ENCODE measurements around the gene OSBPL2.
A peak's percentile ranks its signal among the peaks of the same experiment; 100 is the strongest.

Gene OSBPL2

DNA sequence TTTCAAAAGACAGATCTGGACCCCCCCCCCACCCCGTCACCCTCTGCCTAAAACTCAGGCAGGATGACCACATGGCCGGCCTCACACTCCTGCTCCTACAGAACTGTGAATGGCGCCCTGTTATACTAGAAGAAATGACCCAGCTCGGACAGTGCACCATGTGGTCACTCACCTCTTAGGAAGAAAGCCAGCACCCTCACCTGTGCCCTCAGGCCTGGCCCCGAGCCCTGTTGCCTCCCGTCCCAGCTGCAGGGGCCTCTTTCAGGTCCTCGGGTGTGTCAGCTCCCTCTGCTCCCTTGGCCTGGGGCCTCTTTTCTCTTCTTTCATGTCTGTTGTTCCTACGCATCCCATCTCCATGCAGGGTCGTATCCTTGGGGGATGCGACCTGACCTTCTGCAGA lies 23.7 kb downstream of the OSBPL2 start:
- no peak for DNase-seq

DNA sequence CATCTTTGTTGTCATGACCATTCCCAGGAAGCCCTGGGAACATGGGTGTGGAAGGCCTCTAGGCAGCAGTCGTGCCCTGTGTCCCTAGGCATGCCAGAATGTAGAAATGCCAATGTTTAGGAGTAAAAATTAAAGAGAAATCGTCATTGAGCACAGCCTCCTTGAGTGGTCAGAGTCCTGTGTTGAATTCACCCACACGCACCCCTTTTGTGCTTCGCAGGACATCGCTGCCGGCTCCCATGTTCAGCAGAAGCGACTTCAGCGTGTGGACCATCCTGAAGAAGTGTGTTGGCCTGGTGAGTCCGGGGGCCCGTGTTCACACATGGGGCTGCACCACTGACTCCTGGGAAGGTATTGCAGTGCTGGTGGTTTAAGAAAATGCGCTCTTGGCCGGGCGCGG lies 25.1 kb downstream of the OSBPL2 start:
- no peak for DNase-seq

DNA sequence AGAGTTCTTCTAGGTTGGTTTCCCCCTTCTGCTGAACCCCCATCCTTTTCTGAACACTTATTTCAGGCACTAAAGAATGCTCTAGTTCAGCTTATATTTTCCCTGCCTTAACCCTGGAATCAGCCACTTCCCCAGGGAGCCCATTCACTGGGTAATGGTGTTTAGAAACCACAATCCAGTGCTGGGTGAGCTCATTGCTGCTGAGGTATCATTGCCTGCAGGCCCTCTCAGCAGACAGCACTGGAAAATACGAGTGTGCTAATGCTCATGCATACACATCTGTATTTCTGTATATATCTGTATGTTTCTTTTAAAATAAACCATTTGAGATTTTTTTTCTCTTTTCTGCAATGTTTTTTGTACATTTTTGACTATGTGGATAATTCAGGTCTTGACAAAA lies 27.0 kb downstream of the OSBPL2 start:
- no peak for DNase-seq

DNA sequence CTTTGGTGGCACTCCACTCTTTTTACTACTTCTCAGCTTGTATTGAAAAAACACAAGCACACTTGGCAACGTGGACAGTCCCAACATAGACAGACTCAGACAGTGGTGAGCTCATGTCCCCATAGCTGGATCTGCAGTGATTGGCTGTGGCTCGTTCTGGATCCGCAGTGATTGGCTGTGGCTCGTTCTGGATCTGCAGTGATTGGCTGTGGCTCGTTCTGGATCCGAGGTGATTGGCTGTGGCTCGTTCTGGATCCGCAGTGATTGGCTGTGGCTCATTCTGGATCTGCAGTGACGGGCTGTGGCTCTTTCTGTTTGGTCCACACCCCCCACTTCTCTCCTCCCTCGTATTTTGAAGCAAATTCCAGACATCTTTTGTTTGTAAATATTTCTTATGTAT lies 28.0 kb downstream of the OSBPL2 start:
- peak; percentile 11 to 13 for DNase-seq

DNA sequence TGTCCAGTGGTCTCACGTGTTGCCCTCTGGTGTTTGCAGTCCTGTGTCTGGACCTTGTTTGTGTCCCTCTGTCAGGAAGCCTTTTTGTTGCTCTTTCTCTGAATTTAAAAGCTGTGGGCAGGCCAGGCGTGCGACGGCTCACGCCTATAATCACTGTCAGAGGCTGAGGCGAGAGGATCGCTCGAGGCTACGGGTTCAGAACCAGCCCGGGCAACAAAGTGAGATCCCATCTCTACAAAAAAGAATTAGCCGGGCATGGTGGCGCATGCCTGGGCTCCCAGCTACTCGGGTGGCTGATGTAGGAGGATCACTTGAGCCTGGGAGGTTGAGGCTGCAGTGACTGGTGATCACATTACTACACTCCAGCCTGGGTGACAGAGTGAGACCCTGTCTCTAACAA lies 28.5 kb downstream of the OSBPL2 start:
- DNase-seq: no peak

DNA sequence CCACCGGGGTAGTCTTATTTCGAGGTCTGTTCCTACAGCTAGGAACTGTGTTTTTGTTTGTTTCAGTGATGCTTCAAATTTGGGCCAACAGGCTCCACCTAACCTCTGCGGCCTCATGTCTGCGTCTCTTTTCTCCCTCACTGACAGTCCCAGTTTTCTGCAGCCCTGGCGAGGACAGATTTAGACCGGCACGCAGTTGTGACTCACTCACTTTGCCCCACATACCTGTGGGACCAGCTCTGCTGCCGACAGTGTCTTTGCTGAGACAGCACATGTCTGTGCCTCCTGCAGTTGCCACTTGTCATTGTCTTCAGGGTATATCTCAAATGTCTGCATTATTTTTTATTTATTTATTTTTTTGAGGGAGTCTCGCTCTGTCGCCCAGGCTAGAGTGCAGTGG lies 29.2 kb downstream of the OSBPL2 start:
- DNase-seq: no peak

DNA sequence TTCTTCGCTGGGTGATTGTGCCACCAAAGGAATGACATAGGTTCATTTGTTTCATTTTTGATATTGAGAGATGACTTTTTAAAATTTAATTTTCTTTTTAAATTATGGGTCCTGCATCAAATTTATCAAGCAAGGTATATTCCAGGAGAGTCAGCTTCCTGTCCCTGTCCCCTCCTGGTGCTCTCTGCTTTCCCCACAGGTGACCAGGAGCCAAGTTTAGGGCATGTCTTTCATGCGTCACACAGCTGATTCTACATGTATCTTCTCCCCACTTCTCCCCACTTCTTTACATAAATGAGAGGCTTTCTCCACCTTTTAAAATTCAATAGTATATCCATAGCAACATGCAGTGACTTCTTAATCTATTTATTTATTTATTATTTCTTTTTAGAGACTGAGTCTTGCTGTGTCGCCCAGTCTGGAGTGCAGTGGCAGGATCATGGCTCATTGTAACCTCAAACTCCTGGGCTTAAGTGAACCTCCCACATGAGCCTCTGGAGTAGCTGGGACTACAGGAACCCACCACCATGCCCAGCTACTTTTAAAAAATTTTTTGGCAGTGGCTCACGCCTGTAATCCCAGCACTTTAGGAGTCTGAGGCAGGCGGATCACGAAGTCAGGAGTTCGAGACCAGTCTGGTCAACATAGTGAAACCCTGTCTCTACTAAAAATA lies 30.0 kb downstream of the OSBPL2 start:
- no peak for DNase-seq

DNA sequence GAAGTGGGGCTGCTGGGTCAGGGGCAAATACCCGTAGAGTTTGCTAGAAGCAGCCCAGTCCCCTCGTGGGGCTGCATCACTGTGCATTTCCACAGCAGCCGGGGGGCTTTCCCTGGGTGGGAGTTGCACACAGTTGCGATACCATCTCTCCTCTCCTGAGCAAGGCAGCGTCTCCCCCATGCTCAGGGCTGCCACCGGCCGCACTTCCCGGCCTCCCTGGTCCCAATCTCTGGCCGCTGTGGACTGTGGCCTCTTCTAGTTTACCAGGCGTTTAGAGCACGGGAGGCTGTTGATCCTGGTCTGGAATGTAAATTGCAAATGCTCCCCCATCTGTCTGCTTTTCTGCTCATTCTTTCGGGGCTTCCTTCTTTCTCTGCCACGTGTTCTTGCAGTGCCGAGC lies 31.1 kb downstream of the OSBPL2 start:
- no peak for DNase-seq

DNA sequence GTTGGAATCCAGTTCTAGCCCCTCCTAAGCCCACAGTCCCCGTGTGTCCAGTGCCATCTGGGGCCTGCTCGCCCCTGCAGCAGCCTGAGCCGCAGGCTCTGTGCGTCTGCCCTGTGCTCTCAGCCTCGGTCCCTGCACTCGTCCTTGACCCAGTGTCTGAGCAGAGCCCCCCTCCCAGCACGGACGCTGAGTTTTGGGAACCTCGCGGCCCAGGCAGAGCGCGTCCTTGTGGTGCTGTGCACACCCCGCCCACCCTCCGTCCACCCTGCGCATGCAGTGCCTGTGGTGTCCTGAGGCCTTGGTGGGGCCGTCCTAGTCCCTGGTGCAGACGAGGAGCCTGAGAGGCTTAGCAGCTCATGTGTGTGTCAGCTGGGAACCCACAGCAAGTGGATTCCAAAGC lies 31.6 kb downstream of the OSBPL2 start:
- DNase-seq: no peak

DNA sequence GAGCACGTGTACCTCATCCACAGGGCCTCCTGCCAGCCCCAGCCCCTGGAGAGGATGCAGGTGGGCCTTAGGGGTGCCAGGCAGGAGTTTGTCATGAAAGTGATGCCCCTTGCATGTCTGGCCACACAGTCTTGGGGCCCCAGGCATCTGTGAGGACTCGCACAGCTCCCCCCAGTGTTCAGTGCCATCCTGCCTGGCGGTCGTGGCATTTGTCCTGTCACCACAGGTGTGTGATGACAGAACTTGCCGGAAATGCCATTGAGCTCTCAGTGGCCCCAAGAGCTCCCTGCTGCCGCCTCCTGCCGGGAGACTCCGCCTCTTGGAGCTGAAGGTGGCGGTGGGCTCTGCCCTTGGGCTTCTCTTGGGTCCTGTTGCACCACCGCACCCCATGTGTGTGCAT lies 33.9 kb downstream of the OSBPL2 start:
- no peak for DNase-seq

DNA sequence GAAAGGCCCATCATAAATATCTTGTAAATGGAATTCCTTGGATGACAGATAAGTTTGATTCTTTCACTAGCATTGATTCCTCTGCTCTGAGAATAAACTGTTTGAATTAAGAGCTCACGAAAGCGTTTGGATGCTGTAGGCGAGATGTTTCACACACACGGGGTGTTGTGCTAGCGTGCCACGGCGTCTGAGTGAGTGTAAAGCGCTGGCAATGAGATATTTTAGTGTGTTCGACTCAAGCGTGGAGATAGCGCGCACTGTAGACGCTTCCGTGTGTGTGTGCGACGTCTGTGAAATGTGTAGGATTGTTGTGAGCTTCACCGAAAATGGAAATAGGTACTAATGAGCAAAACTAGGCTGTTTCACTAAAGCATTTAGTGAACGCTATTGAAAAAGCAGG lies 35.1 kb downstream of the OSBPL2 start:
- DNase-seq: no peak

DNA sequence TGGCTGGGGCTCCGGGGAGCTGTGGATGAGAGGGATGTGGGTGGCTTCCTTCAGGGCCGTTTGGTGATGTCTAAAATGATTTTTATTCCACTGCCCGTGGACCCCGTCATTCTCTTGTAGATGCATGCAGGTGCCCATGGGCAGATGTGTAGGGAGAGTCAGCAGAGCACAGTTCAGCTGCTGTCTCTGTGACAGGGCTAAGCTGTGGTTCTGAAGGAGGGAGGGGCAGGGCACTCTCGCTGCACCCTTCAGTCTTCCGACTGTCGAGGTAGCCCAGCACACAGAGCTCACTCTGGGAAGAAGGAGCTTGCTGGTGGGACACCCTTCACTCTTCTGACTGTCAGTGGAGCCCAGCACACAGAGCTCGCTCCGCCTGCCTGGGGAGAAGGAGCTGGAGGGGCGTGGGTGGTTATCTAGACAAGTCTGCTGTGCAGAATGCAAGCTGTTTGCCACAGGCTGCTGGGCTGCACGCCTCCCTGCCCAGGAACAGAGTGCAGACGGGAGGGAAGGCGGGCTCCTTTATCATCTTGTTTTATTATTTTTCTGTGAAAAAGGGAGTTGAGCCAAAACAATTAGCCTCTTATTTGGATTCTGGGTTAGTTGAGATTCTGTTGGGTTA lies 36.1 kb downstream of the OSBPL2 start:
- DNase-seq: no peak

DNA sequence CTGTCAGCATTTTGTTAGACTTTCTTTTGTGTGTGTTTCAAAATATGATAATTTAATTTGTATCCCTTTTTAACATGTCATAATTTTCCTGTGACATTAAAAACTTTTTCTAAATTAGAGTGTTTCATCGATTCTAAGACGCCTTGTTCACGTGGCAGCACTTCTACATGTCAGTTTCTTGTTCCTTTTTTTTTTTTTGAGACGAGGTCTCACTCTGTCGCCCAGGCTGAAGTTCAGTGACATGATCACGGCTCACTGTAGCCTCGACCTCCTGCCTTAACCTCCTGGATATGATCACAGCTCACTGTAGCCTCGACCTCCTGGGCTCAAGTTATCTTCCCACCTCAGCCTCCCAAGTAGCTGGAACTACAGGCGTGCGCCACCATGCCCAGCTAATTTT lies 36.9 kb downstream of the OSBPL2 start:
- no peak for DNase-seq

DNA sequence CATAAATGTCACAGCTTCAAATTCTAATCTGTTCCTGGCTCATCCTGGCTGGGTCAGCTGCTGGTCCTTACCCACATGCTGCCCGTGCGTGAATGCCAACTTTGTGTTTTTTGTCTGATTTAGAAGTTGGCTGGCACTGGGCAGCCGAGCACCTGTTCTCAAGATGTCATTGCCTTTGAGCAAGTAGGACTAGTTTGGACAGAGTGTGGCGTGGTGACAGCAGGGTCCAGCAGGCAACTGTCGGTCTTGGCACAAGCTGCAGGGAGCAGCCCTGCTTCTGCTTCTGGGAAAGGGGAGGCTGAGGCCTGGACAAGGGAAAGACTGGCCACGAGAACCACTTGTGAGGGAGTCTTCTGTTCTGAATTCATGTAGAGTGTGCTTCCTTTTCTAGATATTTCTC lies 38.1 kb downstream of the OSBPL2 start:
- no peak for DNase-seq

DNA sequence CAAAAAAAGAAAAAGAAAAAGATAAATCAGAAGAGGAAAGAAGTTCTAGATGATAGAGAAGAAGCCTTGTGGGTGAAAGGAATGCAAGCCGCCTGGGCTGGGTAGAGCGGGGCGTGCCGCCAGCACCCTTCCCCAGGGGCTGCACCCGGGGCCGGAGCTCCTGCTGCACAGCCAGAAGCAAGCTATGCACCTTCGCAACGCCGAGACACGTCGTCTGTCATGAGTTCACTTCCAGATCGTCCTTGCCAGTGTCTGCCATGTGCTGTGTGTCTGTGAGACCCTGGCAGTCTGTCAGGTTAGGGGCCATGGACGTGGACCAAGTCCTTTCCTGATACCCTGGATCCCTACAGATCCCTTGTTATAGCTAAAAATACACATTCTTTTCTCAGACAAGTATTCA lies 38.9 kb downstream of the OSBPL2 start:
- DNase-seq: no peak

DNA sequence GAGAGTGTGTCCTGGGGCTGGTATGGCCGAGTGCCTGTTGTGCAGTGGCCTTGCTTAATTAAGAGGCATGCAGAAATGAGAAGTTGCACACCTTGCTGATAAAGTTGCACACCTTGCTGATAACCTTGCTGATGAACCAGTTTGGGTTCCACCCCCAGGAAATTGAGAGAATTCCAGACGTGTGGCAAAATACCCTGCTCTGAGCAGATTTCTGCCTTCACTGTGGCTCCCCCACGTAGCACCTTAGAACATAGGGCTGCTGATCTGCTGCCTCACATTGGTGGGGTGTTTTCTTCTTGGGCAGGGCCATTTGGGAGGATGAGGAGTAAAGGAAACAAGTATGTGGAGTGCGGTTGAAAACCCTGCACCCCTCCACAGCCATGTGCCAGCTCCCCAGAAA lies 42.0 kb downstream of the OSBPL2 start:
- no peak for DNase-seq

DNA sequence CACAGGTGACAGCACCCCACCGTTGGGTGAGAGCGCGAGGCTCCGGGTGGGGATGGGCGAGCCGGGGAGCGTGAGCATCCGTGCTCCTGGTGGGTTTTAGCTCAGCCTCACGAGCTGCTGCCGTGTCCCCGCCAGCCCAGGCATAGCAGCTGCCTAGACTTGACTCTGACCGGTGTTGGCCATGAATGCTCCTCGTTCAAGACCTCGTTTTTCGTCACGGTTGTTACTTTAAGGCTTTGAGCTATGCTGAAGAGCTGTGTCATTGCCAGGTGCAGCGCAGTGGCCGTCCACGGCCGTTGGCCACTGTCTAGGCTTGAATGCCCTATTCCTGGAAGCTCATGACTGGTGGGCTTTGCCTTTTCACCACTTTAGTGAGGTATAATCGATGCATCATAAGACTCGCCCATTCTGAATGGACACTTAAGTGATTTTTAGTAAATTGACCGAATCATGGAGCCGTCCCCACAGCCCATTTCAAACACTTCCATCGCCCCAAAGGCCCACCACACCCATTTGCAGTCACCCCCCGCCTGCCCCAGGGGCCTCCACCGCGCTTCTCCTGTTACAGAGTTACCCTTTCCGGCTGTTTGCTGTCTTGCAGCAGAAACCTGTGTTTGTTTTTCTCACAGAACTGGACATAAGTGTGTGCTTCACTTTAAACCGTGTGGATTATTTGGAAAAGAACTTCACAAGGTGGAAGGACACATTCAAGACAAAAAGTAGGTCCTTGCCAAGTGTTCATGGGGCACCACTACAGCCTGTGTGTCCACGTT lies 43.0 kb downstream of the OSBPL2 start:
- no peak for DNase-seq

DNA sequence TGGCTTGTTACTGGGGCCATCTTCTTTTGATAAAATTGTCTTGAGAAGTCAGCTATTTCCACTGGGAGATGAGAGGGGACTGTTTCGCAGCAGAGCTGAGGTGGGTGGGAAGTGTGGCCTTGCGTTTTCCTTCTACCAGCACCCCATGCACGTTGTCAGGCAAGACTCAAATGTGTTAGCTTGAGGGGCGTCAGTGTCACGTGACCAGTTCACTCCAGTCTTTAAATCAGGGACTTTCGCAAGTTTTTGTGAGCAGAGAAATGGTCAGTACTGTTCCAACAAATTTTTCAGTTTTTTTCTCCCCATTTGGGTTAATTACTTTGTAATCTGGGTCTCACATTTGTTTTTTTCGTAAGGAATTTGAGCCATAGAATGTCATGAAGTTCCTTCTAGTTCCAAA lies 43.8 kb downstream of the OSBPL2 start:
- DNase-seq: no peak

DNA sequence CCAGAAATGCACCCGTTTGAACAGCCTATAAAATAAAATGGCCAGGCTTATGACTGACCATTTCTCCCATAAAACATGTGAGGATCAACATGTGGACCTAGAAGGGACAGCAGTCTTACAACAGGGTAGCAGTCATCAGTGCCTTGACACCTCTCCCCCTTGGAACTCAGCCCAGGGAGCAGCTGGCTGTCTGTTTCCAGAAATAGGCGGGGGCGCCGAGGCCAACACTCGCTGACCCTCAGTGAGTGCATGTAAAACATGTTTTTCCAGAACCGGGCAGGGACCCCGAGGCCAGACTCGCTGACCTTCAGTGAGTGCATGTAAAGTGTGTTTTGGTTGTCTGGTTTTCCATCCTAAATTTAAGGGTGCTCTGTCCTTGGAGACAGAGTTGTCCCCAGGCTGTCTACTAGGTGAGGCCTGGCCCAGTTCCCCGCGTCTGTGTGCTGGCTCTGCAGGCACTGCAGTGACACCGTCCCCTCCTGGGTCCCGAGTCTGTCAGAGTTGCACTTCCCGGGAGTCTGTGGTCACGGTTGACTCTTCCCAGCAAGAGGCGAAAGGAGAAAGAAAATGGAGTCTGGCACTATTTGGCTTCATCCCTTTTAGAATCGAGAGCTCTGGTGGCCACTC lies 44.7 kb downstream of the OSBPL2 start:
- no peak for DNase-seq

DNA sequence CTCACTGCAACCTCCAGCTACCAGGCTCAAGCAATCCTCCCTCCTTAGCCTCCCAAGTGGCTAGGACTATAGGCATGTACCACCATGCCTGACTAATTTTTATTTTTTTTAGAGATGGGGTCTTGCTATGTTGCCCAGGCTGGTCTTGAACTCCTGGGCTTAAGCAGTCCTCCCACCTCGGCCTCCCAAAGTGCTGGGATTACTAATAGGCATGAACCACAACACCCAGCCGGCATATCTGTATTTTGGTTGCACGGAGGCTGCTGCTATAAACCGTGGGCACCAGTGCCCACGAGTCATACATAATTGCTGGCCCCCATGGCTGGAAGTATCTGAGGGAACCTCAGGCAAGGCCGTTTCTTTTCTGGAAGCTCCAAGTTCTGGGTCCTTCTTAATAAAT lies 46.1 kb downstream of the OSBPL2 start:
- no peak for DNase-seq

DNA sequence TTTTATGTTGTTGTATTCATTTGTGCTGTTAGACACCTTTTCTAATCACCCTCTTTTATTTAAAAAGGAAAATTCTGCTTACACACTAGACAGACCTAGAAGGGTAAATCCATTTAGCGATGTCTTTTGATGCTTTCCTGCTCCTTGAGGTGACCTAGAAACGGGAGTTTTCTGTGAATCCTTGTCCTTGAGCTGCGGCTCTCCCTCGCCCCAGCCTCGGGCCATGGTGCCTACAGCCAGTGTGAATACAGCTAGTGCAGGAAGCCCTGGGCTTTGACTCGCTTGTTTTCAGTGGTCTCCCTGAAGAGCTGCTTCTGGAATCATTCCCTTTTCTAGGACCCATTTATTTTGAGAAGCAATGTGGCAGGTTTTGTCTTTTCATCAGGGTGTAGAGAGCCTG lies 46.8 kb downstream of the OSBPL2 start:
- DNase-seq: no peak

DNA sequence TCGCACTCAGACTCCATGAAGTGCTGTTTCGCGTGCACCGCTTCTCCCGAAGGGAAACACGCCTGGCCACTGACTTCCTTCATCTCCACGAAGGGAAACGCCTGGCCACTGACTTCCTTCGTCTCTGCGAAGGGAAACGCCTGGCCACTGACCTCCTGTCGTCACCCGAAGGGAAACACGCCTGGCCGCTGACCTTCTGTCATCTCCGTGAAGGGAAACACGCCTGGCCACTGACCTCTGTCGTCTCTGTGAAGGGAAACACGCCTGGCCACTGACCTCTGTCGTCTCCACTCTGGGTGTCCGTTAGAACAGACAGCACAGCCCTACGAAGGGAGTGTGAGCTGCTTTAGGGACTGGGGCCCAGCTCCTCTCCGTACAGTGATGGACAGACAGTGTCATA lies 47.4 kb downstream of the OSBPL2 start:
- DNase-seq: no peak

DNA sequence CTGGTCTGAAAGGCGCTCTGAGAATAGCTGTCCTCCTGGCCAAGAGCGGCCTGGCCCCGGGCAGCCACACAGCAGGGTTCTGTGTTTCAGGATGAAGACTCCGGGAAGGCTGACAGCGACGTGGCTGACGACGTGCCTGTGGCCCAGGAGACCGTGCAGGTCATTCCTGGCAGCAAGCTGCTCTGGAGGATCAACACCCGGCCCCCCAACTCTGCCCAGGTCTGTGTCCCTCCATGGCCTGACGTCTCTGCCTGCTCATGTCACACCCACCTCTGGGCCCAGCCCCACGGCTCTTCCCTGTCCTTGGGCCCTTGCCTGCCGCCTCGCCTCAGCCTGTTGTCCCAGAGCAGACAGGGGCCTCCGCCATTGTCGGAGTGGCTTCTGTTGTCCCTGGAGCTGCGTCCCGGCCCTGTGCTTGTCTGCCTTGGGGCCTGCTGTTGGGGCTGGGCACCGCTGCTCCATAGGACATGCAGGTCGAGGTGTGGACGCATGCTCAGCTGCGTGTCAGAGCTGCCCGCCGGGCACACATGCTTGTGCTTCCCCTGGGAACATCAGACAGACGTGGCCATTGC lies 48.3 kb downstream of the OSBPL2 start:
- no peak for DNase-seq

DNA sequence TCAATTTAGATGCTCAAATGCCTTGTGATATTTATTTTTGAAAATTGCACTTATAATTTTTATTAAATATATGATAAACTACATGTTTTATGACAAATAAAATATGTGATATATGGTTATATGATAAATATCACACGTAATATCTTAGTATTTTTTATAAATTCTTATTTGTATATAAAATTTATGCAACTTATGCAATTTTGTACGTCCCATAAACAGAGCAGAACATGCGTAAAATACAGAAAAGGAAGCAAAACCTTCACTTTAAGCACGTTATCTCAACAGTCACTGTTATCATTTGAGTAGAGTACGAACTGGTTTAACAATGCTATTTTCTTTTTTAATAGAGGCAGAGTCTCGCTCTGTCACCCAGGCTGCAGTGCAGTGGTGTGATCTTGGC lies 48.8 kb downstream of the OSBPL2 start:
- DNase-seq: no peak
